ENCODE measurements around the gene CHSY1. TPM values are rescaled to one million over a fixed set of nuclear protein-coding genes. Genes with fewer than 3 reads are reported as not detected.

Gene CHSY1
- total and polyA plus RNA-seq, 10 of the 15 experiments (the other 5 are each of a cell fraction or from before 2014, with no cell fraction given): 1.4 to 31.2 (median 10.5) TPM

- Histone ChIP-seq H3K36me3 (ENCODE audit: control insufficient read depth in 2 of 2, insufficient read depth in 2 of 2, low read length in 1 of 2) (no peaks in the 10 kb centered on the region; a peak in 2 of 4 replicates), H3K79me2 (ENCODE audit: control insufficient read depth, insufficient read depth, low read length) (peaks cover 80% of the 10 kb centered on the region), H4K20me1 (ENCODE audit: control insufficient read depth, insufficient read depth) (no peaks in the 10 kb centered on the region), H3K9me3 (replicated peaks; ENCODE audit: control insufficient read depth, insufficient read depth, low read length) (no peaks in the 10 kb centered on the region; the same call in 2 of the 3 replicates), H3K4me2 (ENCODE audit: control insufficient read depth, insufficient read depth) (no peak overlapping the region), H3K27me3 (replicated peaks in 1 of 2; ENCODE audit: control insufficient read depth in 2 of 2, insufficient read depth in 2 of 2, low read length in 1 of 2) (no peaks in the 10 kb centered on the region), H2AFZ (ENCODE audit: control insufficient read depth, low read depth, low read length) (no peak overlapping the region), H3K9ac (ENCODE audit: control insufficient read depth, insufficient read depth, low read length) (no peak overlapping the region), H3K4me3 (no peak overlapping the region), H3K27ac (ENCODE audit: control insufficient read depth, insufficient read depth) (no peak overlapping the region), H3K4me1 (ENCODE audit: control insufficient read depth, insufficient read depth, low read length) (peaks cover 20% of the 10 kb centered on the region)
- ChIA-PET CTCF (no interaction called here), RAD21 (ENCODE audit: unreplicated experiment) (no interaction called here), SMC1A (ENCODE audit: uncharacterized antibody, unreplicated experiment) (no interaction called here), POLR2A (interaction anchor here (1.0 kb wide), 1 partner anchor 19 kb away, joined by 3 read pairs; no protein-coding TSS in a partner anchor)
- no TSS peak for BruUV-seq (replicated peaks)
- no peak for FAIRE-seq
- WGBS (ENCODE audit: insufficient coverage, insufficient replicate concordance, low lambda C conversion rate, missing lambda C conversion rate): 88% methylated on average over 5 of the region's 5 CpGs
- DNase-seq (ENCODE audit: low read depth, low spot score): no peak
- intact Hi-C loops (cut with micrococcal nuclease; ENCODE audit: unreplicated experiment) (no loop called here), in situ Hi-C loops (cut with MboI) (no loop called here)
- no peak for ATAC-seq
- TF ChIP-seq NFYA (IDR thresholded peaks at IDR 0.05; ENCODE audit: borderline replicate concordance, low read depth, low read length) (no peak), SMC3 (IDR thresholded peaks at IDR 0.05; ENCODE audit: borderline replicate concordance, low read length) (no peak), IKZF1 (conservative IDR thresholded peaks at IDR 0.05) (no peak), ZNF207 (IDR thresholded peaks at IDR 0.05; ENCODE audit: borderline replicate concordance) (no peak), RCOR1 (conservative IDR thresholded peaks at IDR 0.05; ENCODE audit: low read depth, low read length) (no peak), MYC (IDR thresholded peaks at IDR 0.05; ENCODE audit: insufficient read depth, insufficient read length, insufficient replicate concordance, low read length, severe bottlenecking) (no peak), CHD1 (IDR thresholded peaks at IDR 0.05; ENCODE audit: low read depth, low read length) (no peak), KAT2A (conservative IDR thresholded peaks at IDR 0.05; ENCODE audit: control insufficient read depth, low read depth, low read length) (no peak), POLR2AphosphoS2 (IDR thresholded peaks at IDR 0.05; ENCODE audit: low read depth, low read length) (no peak), RAD51 (IDR thresholded peaks at IDR 0.05) (no peak), CEBPZ (IDR thresholded peaks at IDR 0.05; ENCODE audit: low read depth, low read length) (no peak), EGR1 (IDR thresholded peaks at IDR 0.05; ENCODE audit: borderline replicate concordance in 1 of 2, low read depth in 2 of 2, low read length in 2 of 2) (no peak), FOXK2 (IDR thresholded peaks at IDR 0.05) (no peak), PKNOX1 (IDR thresholded peaks at IDR 0.05) (no peak), PAX5 (IDR thresholded peaks at IDR 0.05; ENCODE audit: borderline replicate concordance, low read depth, low read length) (no peak), CTCF (IDR thresholded peaks at IDR 0.05 in 2 of 3, conservative IDR thresholded peaks at IDR 0.05 in 1 of 3; ENCODE audit: control insufficient read depth in 2 of 3, extremely low read depth in 1 of 3, insufficient read depth in 1 of 3, low read depth in 3 of 3, low read length in 3 of 3) (no peak)
Observed at GRCh38 chr15:101207867-101208288, 44.0 kb downstream of the CHSY1 start.

Data from GM12878 (cell line).